NCI-H1048 (cell line): ENCODE results near the gene SCAANT1.
A peak's percentile ranks its signal among the peaks of the same experiment; 100 is the strongest.

ENCODE experiments used
- DNase-seq: peaks from one replicate; lab custom pipeline; 2025; lab: John Stamatoyannopoulos, UW

SCAANT1 gene

DNA sequence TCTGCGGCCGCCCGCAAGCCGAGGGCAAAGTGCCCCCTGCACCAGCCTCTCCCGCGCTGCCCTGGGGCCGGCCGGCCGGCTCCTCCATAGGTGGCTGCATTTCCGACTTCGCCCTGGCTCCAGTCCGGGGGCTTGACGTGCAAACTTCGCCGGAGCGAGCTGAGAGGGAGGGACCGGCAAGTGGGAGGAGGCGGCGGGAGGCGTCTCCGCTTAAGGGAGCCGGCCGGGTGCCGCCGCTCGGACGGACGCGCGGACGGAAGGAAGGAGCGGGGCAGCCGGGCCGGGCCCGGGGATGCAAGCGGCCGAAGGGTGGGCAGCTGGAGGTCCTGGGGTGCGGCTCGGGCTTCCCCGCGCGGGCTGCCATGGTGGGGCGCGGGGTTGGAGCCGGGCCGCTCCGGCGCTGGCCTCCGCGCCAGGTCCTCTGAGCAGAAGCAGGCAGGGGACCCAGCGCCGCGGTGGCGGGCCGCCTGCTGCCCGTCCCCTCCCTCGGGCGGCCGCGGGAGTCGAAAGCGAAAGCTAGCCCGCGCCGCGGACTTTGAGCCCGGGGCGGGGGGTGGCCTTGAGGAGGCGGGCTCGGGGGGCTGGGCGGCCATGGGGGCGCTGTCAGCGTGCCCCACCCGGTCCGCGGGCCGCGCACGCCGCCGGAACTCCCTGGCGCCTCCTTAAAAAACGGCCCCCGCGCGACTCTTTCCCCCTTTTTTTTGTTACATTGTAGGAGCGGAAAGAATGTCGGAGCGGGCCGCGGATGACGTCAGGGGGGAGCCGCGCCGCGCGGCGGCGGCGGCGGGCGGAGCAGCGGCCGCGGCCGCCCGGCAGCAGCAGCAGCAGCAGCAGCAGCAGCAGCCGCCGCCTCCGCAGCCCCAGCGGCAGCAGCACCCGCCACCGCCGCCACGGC is at the start of gene SCAANT1:
SCAANT1 (minus strand) TSS at position 511 of the 895 bp plus-strand sequence.
- peak; percentile 38 for DNase-seq

GRCh38 chr3:63961891-63962290 is 49.7 kb upstream of the SCAANT1 start:
- no peak for DNase-seq

DNA sequence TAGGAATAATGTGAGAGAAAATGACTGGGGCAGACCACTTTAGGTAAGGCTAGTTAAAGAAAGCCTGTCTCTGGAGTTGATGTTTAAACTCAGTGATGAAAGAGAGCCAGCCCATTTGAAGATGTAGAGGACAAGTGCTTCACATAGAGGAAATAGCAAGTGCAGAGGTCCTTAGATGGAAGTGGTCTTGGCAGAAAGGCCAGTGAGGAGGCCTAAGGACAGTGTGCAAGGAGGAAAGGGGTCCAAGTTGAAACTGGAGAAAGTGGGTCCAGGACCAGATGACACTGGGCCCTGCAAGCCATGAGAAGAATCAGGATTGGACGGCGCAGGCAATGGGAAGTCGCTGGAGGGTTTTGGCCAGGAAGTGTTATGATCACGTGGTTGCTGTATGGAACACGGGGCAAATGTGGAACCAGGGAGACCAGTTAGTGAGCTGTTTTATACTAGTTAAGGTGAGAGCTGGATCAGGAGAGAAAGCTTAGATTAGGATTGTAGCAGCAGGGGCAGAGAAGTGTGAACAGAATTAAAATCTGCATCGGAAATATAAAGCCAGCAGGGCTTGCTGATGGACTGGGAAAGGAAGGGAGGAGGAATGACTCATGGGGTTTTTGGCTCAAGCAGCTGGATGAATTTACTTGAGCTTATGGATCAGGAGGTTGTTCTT is 48.0 kb upstream of the SCAANT1 start:
- DNase-seq, result no peak

- no peak for DNase-seq
Observed at GRCh38 chr3:63959146-63959545, 47.0 kb upstream of the SCAANT1 start.

GRCh38 chr3:63955830-63956545 is 43.8 kb upstream of the SCAANT1 start:
- no peak for DNase-seq

- no peak for DNase-seq
Observed at GRCh38 chr3:63955036-63955650, 43.0 kb upstream of the SCAANT1 start.

GRCh38 chr3:63954182-63954581 is 42.0 kb upstream of the SCAANT1 start:
- no peak for DNase-seq

GRCh38 chr3:63952248-63952594 is 40.0 kb upstream of the SCAANT1 start:
- DNase-seq, result no peak

GRCh38 chr3:63951492-63952247 is 39.5 kb upstream of the SCAANT1 start:
- no peak for DNase-seq

GRCh38 chr3:63950698-63951097 is 38.5 kb upstream of the SCAANT1 start:
- DNase-seq, result no peak

- no peak for DNase-seq
Observed at GRCh38 chr3:63949005-63949404, 36.8 kb upstream of the SCAANT1 start.

GRCh38 chr3:63947594-63947993 is 35.4 kb upstream of the SCAANT1 start:
- no peak for DNase-seq

GRCh38 chr3:63946753-63947152 is 34.6 kb upstream of the SCAANT1 start:
- no peak for DNase-seq

GRCh38 chr3:63945558-63946096 is 33.4 kb upstream of the SCAANT1 start:
- DNase-seq, result no peak

- DNase-seq, result no peak
Observed at GRCh38 chr3:63943678-63944077, 31.5 kb upstream of the SCAANT1 start.

- DNase-seq, result no peak
Observed at GRCh38 chr3:63942528-63942927, 30.3 kb upstream of the SCAANT1 start.

DNA sequence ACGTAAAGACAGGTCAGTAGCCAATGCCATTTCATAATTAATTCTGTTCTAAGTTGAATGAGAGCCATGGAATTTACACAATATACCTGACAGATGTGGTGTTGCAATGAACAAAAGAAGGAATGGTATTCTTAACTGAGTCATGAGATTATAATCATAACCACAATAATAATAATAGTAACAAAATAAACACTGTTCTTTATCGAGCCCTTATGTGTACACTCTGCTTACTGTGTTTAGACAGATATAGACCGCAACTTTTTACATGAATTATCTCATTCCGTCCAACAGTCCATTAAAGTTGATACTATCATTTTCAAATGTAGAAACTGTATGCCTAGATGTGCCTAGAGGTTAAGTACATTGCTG is 28.2 kb upstream of the SCAANT1 start:
- no peak for DNase-seq

GRCh38 chr3:63937661-63938651 is 25.8 kb upstream of the SCAANT1 start:
- DNase-seq, result no peak

DNA sequence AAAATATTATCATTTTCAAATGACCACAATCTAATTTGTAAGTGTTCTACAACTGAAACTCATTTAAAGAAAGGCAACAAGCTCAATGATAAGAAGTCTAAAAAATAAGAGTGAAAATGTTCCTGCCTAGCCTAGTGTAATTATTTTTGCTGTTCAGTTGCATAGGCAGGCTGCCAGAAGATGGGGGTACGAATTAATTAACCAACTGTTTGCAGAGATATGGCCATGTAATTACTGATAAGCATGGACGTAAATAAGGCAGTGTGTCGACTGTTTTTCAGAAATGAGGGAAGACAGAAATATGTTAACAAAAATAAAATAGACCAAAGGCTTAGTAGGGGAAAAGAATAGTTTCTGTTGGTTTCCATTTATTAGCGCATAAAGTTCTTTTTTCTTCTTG is 24.7 kb upstream of the SCAANT1 start:
- no peak for DNase-seq
